Adrenal gland (tissue), 5 donors: ENCODE results near the gene RIMKLB.
"Not testable (repeated sequence)": the region's sequence is repeated elsewhere in the genome, so short reads cannot be mapped to it uniquely, and the experiment has no call there.

Source experiments
- CTCF ChIP-seq, 6 experiments: fragments of 450-650 bp in 4 of 6; fragments of 200-600 bp in 2 of 6; sonication (generic) in 1 of 6; IDR thresholded peaks; 1 replicate in 5 of 6; 2 replicates in 1 of 6; pipeline versions ENCODE4 v1.5.1 to v1.8.0; 2016 to 2021; ENCODE audit warnings: antibody characterized with exemption in 6 of 6, mild to moderate bottlenecking in 2 of 6, moderate library complexity in 1 of 6
- POLR2A ChIP-seq, 2 donors: fragments of 450-650 bp; IDR thresholded peaks; one replicate each; pipeline ENCODE4 v1.6.1; 2017; ENCODE audit warnings: antibody characterized with exemption in 2 of 2, mild to moderate bottlenecking in 2 of 2, moderate library complexity in 1 of 2
- donor health status: DM: no; HTN: no; CAD: no.

GRCh38 chr12:8793226-8793625 lies 95.4 kb downstream of the RIMKLB start:
- TF ChIP-seq CTCF, POLR2A (IDR thresholded peaks at IDR 0.05): not testable (repeated sequence)
